GM21528 (cell line): ENCODE measurements around the gene SH3BGRL2.

ENCODE experiments used
- ATAC-seq: cut with Tn5 transposase; IDR thresholded peaks from one replicate; pipeline ENCODE4 v1.9.1; 2021; ENCODE audit warnings: mild to moderate bottlenecking, moderate library complexity; ENCODE audit not compliant: unreplicated experiment, low FRiP score

Gene SH3BGRL2

GRCh38 chr6:79694156-79694555, 63.0 kb downstream of the SH3BGRL2 start:
- ATAC-seq, result no peak

GRCh38 chr6:79694623-79695343, 63.7 kb downstream of the SH3BGRL2 start:
- ATAC-seq, result no peak

- ATAC-seq, result no peak
These were observed 66.3 kb downstream of the SH3BGRL2 start for GRCh38 chr6:79697430-79697829.

GRCh38 chr6:79699606-79700005, 68.5 kb downstream of the SH3BGRL2 start:
- no peak for ATAC-seq

- no peak for ATAC-seq
These were observed 71.6 kb downstream of the SH3BGRL2 start for GRCh38 chr6:79702691-79703090.

- ATAC-seq, result no peak
These were observed 73.1 kb downstream of the SH3BGRL2 start for GRCh38 chr6:79704200-79704599.

GRCh38 chr6:79705456-79705995, 74.4 kb downstream of the SH3BGRL2 start:
- ATAC-seq, result no peak

GRCh38 chr6:79706527-79706926, 75.4 kb downstream of the SH3BGRL2 start:
- ATAC-seq, result no peak

- no peak for ATAC-seq
These were observed 76.5 kb downstream of the SH3BGRL2 start for GRCh38 chr6:79707621-79708020.

GRCh38 chr6:79708095-79708791, 77.1 kb downstream of the SH3BGRL2 start:
- no peak for ATAC-seq

- no peak for ATAC-seq
These were observed 79.0 kb downstream of the SH3BGRL2 start for GRCh38 chr6:79710127-79710526.

GRCh38 chr6:79711167-79711566, 80.0 kb downstream of the SH3BGRL2 start:
- no peak for ATAC-seq

- no peak for ATAC-seq
These were observed 81.0 kb downstream of the SH3BGRL2 start for GRCh38 chr6:79712144-79712543.

- ATAC-seq, result no peak
These were observed 81.5 kb downstream of the SH3BGRL2 start for GRCh38 chr6:79712616-79713135.

- ATAC-seq, result no peak
These were observed 82.7 kb downstream of the SH3BGRL2 start for GRCh38 chr6:79713701-79714322.

GRCh38 chr6:79717989-79718388, 86.9 kb downstream of the SH3BGRL2 start:
- no peak for ATAC-seq

GRCh38 chr6:79718509-79719247, 87.5 kb downstream of the SH3BGRL2 start:
- no peak for ATAC-seq

GRCh38 chr6:79719248-79719960, 88.3 kb downstream of the SH3BGRL2 start:
- ATAC-seq, result no peak

GRCh38 chr6:79724816-79725215, 93.7 kb downstream of the SH3BGRL2 start:
- no peak for ATAC-seq

- no peak for ATAC-seq
These were observed 100.3 kb downstream of the SH3BGRL2 start for GRCh38 chr6:79731471-79731870.
